ENCODE measurements around the gene FAM161B.
"Not testable (repeated sequence)": the region's sequence is repeated elsewhere in the genome, so short reads cannot be mapped to it uniquely, and the experiment has no call there.

The FAM161B gene

GRCh38 chr14:73949752-73950734 is at the start of gene FAM161B, which contains the start of gene COQ6:
FAM161B (minus strand) TSS chr14:73950094; CDS start chr14:73950026, 68 bp downstream.
COQ6 (plus strand) TSS chr14:73950302; CDS start chr14:73950333, 31 bp downstream.
- DNase-seq (ENCODE audit: low spot score) = peak; percentile 94

GRCh38 chr14:73998726-73999125 is 48.8 kb upstream of the FAM161B start:
- no peak for DNase-seq (ENCODE audit: low spot score)

- no peak for DNase-seq (ENCODE audit: low spot score)
These were observed 48.1 kb upstream of the FAM161B start for GRCh38 chr14:73997944-73998447.

GRCh38 chr14:73997108-73997943 is 47.4 kb upstream of the FAM161B start:
- no peak for DNase-seq (ENCODE audit: low spot score)

GRCh38 chr14:73996731-73997107 is 46.8 kb upstream of the FAM161B start:
- no peak for DNase-seq (ENCODE audit: low spot score)

GRCh38 chr14:73995977-73996378 is 46.1 kb upstream of the FAM161B start:
- DNase-seq (ENCODE audit: low spot score) = no peak

GRCh38 chr14:73994926-73995325 is 45.0 kb upstream of the FAM161B start:
- DNase-seq (ENCODE audit: low spot score) = not testable (repeated sequence)

- DNase-seq (ENCODE audit: low spot score) = no peak
These were observed 41.2 kb upstream of the FAM161B start for GRCh38 chr14:73991092-73991491.

GRCh38 chr14:73988656-73989055 is 38.8 kb upstream of the FAM161B start:
- DNase-seq (ENCODE audit: low spot score) = not testable (repeated sequence)

GRCh38 chr14:73988065-73988464 is 38.2 kb upstream of the FAM161B start:
- DNase-seq (ENCODE audit: low spot score) = no peak

- DNase-seq (ENCODE audit: low spot score) = no peak
These were observed 28.0 kb upstream of the FAM161B start for GRCh38 chr14:73977896-73978295.

- no peak for DNase-seq (ENCODE audit: low spot score)
These were observed 26.2 kb upstream of the FAM161B start for GRCh38 chr14:73976125-73976524.

GRCh38 chr14:73973497-73973896 is 23.6 kb upstream of the FAM161B start:
- no peak for DNase-seq (ENCODE audit: low spot score)

GRCh38 chr14:73968885-73969284 is 19.0 kb upstream of the FAM161B start:
- DNase-seq (ENCODE audit: low spot score) = no peak

GRCh38 chr14:73965216-73965615 is 15.3 kb upstream of the FAM161B start:
- DNase-seq (ENCODE audit: low spot score) = no peak

- DNase-seq (ENCODE audit: low spot score) = no peak
These were observed 11.3 kb upstream of the FAM161B start for GRCh38 chr14:73961192-73961591.

- DNase-seq (ENCODE audit: low spot score) = no peak
These were observed 8.7 kb upstream of the FAM161B start for GRCh38 chr14:73958591-73958990.

GRCh38 chr14:73955674-73956073 is 5.8 kb upstream of the FAM161B start:
- no peak for DNase-seq (ENCODE audit: low spot score)

- DNase-seq (ENCODE audit: low spot score) = no peak
These were observed 3.8 kb upstream of the FAM161B start for GRCh38 chr14:73953731-73954130.

GRCh38 chr14:73945159-73945670 is 4.7 kb downstream of the FAM161B start:
- no peak for DNase-seq (ENCODE audit: low spot score)

- no peak for DNase-seq (ENCODE audit: low spot score)
These were observed 5.3 kb downstream of the FAM161B start for GRCh38 chr14:73944432-73945158.

GRCh38 chr14:73943083-73943482 is 6.8 kb downstream of the FAM161B start:
- DNase-seq (ENCODE audit: low spot score) = no peak

All from NAMALWA (cell line).